ENCODE results near the gene GNAL.

The GNAL gene

GRCh38 chr18:11760498-11761167, 71.6 kb downstream of the GNAL start:
- no peaks in the 10 kb centered on the region for H3K9me3 ChIP-seq
- no peaks in the 10 kb centered on the region for H3K36me3 ChIP-seq
- H3K27ac ChIP-seq, result no peak overlapping the region
- intact Hi-C loops (cut with DNase I; ENCODE audit: low total_unique reads), result no loop called here
- no peak for DNase-seq
- H3K4me3 ChIP-seq, result no peak overlapping the region
- H3K27me3 ChIP-seq, result no peaks in the 10 kb centered on the region
- TF ChIP-seq CTCF (IDR thresholded peaks at IDR 0.05), result no peak
- no peaks in the 10 kb centered on the region for H3K4me1 ChIP-seq

GRCh38 chr18:11761553-11761952, 72.5 kb downstream of the GNAL start:
- no peaks in the 10 kb centered on the region for H3K27me3 ChIP-seq
- intact Hi-C loops (cut with DNase I; ENCODE audit: low total_unique reads), result no loop called here
- TF ChIP-seq CTCF (IDR thresholded peaks at IDR 0.05), result no peak

GRCh38 chr18:11762429-11762828, 73.4 kb downstream of the GNAL start:
- Histone ChIP-seq H3K9me3 (no peaks in the 10 kb centered on the region), H3K27me3 (no peaks in the 10 kb centered on the region), H3K4me1 (no peaks in the 10 kb centered on the region), H3K36me3 (no peaks in the 10 kb centered on the region), H3K4me3 (no peak overlapping the region), H3K27ac (no peak overlapping the region)
- TF ChIP-seq CTCF (IDR thresholded peaks at IDR 0.05), result no peak
- intact Hi-C loops (cut with DNase I; ENCODE audit: low total_unique reads), result no loop called here
- DNase-seq, result no peak

More at GRCh38 chr18:11761553-11761952, 72.5 kb downstream of the GNAL start:
- Histone ChIP-seq H3K9me3 (no peaks in the 10 kb centered on the region), H3K36me3 (no peaks in the 10 kb centered on the region), H3K4me3 (no peak overlapping the region), H3K27ac (no peak overlapping the region), H3K4me1 (no peaks in the 10 kb centered on the region)
- DNase-seq, result no peak

GRCh38 chr18:11767329-11767728, 78.3 kb downstream of the GNAL start:
- Histone ChIP-seq H3K27ac (no peak overlapping the region), H3K4me3 (no peak overlapping the region), H3K9me3 (no peaks in the 10 kb centered on the region), H3K4me1 (no peaks in the 10 kb centered on the region), H3K36me3 (no peaks in the 10 kb centered on the region), H3K27me3 (no peaks in the 10 kb centered on the region)
- intact Hi-C loops (cut with DNase I; ENCODE audit: low total_unique reads), result no loop called here
- no peak for TF ChIP-seq CTCF (IDR thresholded peaks at IDR 0.05)
- no peak for DNase-seq

- no peaks in the 10 kb centered on the region for H3K9me3 ChIP-seq
- intact Hi-C loops (cut with DNase I; ENCODE audit: low total_unique reads), result no loop called here
Measured at GRCh38 chr18:11767935-11768334, 78.9 kb downstream of the GNAL start.

More at GRCh38 chr18:11767935-11768334, 78.9 kb downstream of the GNAL start:
- DNase-seq, result no peak
- no peak for TF ChIP-seq CTCF (IDR thresholded peaks at IDR 0.05)
- Histone ChIP-seq H3K27me3 (no peaks in the 10 kb centered on the region), H3K4me3 (no peak overlapping the region), H3K27ac (no peak overlapping the region), H3K4me1 (no peaks in the 10 kb centered on the region), H3K36me3 (no peaks in the 10 kb centered on the region)
